ENCODE measurements around the gene TOMM34. TPM values are rescaled to one million over a fixed set of nuclear protein-coding genes. Genes with fewer than 3 reads are reported as not detected.

TOMM34 gene
- total RNA-seq, 1 experiment from 2014 or later, result 61.1 TPM

DNA sequence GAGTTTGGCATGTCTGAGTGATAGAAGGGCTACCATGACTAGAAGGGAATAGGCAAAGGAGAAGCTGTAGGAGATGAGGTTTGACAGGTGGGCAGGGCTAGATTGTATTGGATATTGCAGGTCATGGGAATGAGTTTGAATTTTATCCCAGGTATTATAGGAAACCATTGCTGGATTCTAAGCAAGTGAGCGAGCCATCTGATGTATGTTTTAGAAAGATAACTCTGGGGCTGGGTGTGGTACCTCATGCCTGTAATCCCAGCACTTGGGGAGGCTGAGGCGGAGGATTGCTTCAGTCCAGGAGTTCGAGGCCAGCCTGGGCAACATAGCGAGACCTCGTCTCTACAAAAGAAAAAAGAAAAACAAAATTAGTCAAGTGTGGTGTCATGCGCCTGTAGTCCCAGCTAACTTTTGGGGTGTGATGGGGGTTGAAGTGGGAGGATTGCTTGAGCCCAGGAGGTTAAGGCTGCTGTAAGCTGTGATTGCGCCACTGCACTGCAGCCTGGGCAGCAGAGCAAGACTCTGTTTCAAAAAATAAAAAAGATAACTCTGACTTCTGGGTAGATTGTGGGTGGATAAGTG lies 23.0 kb upstream of the TOMM34 start:
- H3K36me3 Mint-ChIP-seq (ENCODE audit: insufficient read depth, unreplicated experiment), result peaks cover 42% of the 10 kb centered on the region
- no peaks in the 10 kb centered on the region for H3K9me3 Mint-ChIP-seq (ENCODE audit: low read depth, unreplicated experiment)
- H3K4me1 Mint-ChIP-seq (ENCODE audit: low read depth, unreplicated experiment), result no peaks in the 10 kb centered on the region
- H3K27me3 Mint-ChIP-seq (ENCODE audit: unreplicated experiment), result no peaks in the 10 kb centered on the region
- CTCF ChIA-PET, result no interaction called here
- H3K4me3 Mint-ChIP-seq (ENCODE audit: low read depth, unreplicated experiment), result no peak overlapping the region
- intact Hi-C loops (cut with micrococcal nuclease; ENCODE audit: unreplicated experiment), result no loop called here
- TF ChIP-seq, protein P1, sequence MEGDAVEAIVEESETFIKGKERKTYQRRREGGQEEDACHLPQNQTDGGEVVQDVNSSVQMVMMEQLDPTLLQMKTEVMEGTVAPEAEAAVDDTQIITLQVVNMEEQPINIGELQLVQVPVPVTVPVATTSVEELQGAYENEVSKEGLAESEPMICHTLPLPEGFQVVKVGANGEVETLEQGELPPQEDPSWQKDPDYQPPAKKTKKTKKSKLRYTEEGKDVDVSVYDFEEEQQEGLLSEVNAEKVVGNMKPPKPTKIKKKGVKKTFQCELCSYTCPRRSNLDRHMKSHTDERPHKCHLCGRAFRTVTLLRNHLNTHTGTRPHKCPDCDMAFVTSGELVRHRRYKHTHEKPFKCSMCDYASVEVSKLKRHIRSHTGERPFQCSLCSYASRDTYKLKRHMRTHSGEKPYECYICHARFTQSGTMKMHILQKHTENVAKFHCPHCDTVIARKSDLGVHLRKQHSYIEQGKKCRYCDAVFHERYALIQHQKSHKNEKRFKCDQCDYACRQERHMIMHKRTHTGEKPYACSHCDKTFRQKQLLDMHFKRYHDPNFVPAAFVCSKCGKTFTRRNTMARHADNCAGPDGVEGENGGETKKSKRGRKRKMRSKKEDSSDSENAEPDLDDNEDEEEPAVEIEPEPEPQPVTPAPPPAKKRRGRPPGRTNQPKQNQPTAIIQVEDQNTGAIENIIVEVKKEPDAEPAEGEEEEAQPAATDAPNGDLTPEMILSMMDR (IDR thresholded peaks at IDR 0.05; ENCODE audit: unreplicated experiment), result no peak
- DNase-seq, result no peak
- H3K27ac Mint-ChIP-seq (ENCODE audit: unreplicated experiment), result no peak overlapping the region
- BruUV-seq (replicated peaks), result no TSS peak

DNA sequence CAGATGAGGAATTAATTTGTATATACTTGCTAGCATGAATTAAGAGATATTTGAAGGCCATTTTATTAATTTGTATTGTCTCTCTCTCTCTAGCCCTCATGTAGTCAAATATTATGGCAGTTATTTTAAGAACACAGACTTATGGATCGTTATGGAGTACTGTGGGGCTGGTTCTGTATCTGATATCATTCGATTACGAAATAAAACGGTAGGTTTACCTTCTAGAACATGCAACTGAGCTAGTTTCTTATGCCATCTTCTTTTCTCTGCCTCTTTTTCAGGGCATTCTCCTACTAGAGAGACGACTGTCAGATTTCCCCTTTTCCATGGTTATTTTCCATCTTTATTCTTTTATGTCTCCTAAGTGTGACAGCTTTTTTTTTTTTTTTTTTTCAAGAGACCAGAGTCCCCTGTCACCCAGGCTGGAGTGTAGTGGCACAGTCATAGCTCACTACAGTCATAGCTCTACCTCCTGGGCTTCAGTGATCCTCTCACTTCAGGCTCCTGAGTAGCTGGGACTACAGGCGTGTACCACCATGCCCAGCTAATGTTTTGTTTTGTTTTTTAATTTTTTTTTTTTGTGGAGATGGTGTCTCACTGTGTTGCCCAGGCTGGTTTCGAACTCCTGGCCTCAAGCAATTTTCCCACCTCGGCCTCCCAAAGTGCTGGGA lies 21.7 kb upstream of the TOMM34 start:
- no peak for DNase-seq
- CTCF ChIA-PET, result interaction anchor here (0.6 kb wide), 1 partner anchor 14 kb away, joined by 3 read pairs; no protein-coding TSS in a partner anchor
- H3K36me3 Mint-ChIP-seq (ENCODE audit: insufficient read depth, unreplicated experiment), result peaks cover 43% of the 10 kb centered on the region
- TF ChIP-seq, protein P1 (IDR thresholded peaks at IDR 0.05; ENCODE audit: unreplicated experiment), result no peak
- H3K4me3 Mint-ChIP-seq (ENCODE audit: low read depth, unreplicated experiment), result no peak overlapping the region
- intact Hi-C loops (cut with micrococcal nuclease; ENCODE audit: unreplicated experiment), result no loop called here
- H3K27ac Mint-ChIP-seq (ENCODE audit: unreplicated experiment), result no peak overlapping the region
- BruUV-seq (replicated peaks), result no TSS peak
- H3K4me1 Mint-ChIP-seq (ENCODE audit: low read depth, unreplicated experiment), result no peaks in the 10 kb centered on the region
- no peaks in the 10 kb centered on the region for H3K27me3 Mint-ChIP-seq (ENCODE audit: unreplicated experiment)
- H3K9me3 Mint-ChIP-seq (ENCODE audit: low read depth, unreplicated experiment), result no peaks in the 10 kb centered on the region

- peaks cover 47% of the 10 kb centered on the region for H3K36me3 Mint-ChIP-seq (ENCODE audit: insufficient read depth, unreplicated experiment)
- DNase-seq, result peak; percentile 17
Measured at GRCh38 chr20:44979090-44979621, 19.0 kb upstream of the TOMM34 start.

GRCh38 chr20:44976698-44977097 lies 16.5 kb upstream of the TOMM34 start:
- Mint-ChIP-seq H3K9me3 (ENCODE audit: low read depth, unreplicated experiment) (no peaks in the 10 kb centered on the region), H3K27ac (ENCODE audit: unreplicated experiment) (no peak overlapping the region), H3K4me3 (ENCODE audit: low read depth, unreplicated experiment) (no peak overlapping the region), H3K36me3 (ENCODE audit: insufficient read depth, unreplicated experiment) (peaks cover 46% of the 10 kb centered on the region), H3K27me3 (ENCODE audit: unreplicated experiment) (no peaks in the 10 kb centered on the region), H3K4me1 (ENCODE audit: low read depth, unreplicated experiment) (no peaks in the 10 kb centered on the region)
- TF ChIP-seq, protein P1 (IDR thresholded peaks at IDR 0.05; ENCODE audit: unreplicated experiment), result no peak
- BruUV-seq (replicated peaks), result no TSS peak
- intact Hi-C loops (cut with micrococcal nuclease; ENCODE audit: unreplicated experiment), result no loop called here
- CTCF ChIA-PET, result no interaction called here
- DNase-seq, result no peak

More at GRCh38 chr20:44979090-44979621, 19.0 kb upstream of the TOMM34 start:
- Mint-ChIP-seq H3K4me1 (ENCODE audit: low read depth, unreplicated experiment) (no peaks in the 10 kb centered on the region), H3K4me3 (ENCODE audit: low read depth, unreplicated experiment) (no peak overlapping the region), H3K27me3 (ENCODE audit: unreplicated experiment) (no peaks in the 10 kb centered on the region), H3K9me3 (ENCODE audit: low read depth, unreplicated experiment) (no peaks in the 10 kb centered on the region), H3K27ac (ENCODE audit: unreplicated experiment) (no peak overlapping the region)
- no TSS peak for BruUV-seq (replicated peaks)
- TF ChIP-seq, protein P1 (IDR thresholded peaks at IDR 0.05; ENCODE audit: unreplicated experiment), result no peak
- CTCF ChIA-PET, result interaction anchor here (1.4 kb wide), 1 partner anchor 34 kb away, joined by 3 read pairs; no protein-coding TSS in a partner anchor
- intact Hi-C loops (cut with micrococcal nuclease; ENCODE audit: unreplicated experiment), result no loop called here
